Erythroblast (primary cell): Measurements from ENCODE around the gene CDH15.

Experiments used
- GATA1 ChIP-seq: IDR thresholded peaks from 2 replicates; pipeline ENCODE4 v1.6.1; 2011; ENCODE audit warnings: low read depth, mild to moderate bottlenecking, control low read depth, low read length, moderate library complexity
- POLR2A ChIP-seq: IDR thresholded peaks from 2 replicates; pipeline ENCODE4 v1.6.1; 2011; ENCODE audit warnings: mild to moderate bottlenecking, low read length

DNA sequence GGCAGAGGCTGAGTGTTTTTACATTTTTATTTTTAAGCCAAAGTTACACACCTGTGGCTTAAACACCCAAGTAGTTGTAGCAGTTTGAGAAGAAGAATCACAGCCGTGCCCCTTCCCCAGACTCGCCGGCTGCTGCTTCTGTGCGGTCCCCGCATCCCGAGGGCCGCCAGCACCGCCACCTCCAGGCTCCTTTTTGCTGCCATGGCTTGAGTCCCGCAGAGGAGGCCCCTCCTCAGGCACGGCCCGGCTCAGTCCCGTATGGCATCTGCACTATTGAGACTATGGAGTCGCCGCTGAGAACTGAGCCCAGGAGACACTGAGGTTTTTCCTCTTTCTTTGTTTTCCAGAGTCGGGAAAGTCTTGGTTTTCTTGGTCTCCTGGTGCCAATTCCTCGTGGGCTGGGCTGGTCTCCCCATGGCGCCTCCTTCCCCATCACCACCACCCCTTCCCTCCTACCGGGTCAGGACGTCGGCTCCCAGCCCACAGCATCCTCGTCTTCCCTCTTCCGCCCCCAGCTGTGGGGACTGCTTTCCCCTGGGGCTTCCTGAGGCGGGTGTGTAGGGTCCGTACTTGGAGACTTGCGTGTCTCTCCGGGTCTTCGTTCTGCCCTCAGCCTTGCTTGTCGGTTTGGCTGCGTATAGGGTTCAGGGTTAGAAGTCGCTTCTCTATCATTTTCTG, 32.6 kb upstream of the CDH15 start:
- TF ChIP-seq POLR2A (no peak), GATA1 (no peak)
